CD4-positive, alpha-beta memory T cell (primary cell): ENCODE results near the gene LYSMD3. TPM values are rescaled to one million over a fixed set of nuclear protein-coding genes. Genes with fewer than 3 reads are reported as not detected.
A peak's percentile ranks its signal among the peaks of the same experiment; 100 is the strongest.

Experiments used
- CTCF ChIA-PET: fragments of 350-600 bp; sonication (Branson Sonifier 250); formaldehyde crosslinking; loops from one replicate; lab custom pipeline; 2021; ENCODE audit warnings: inconsistent platforms; ENCODE audit not compliant: partially characterized antibody; lab: Charles Lee
- POLR2A ChIA-PET: fragments of 350-600 bp; sonication (Branson Sonifier 250); formaldehyde crosslinking; loops from one replicate; lab custom pipeline; 2021; ENCODE audit not compliant: partially characterized antibody; lab: Charles Lee
- DNase-seq, 5 donors: peaks; one replicate each; pipeline versions ENCODE4 v3.0.0 to v3.0.0-alpha.2; 2020 to 2022; ENCODE audit warnings: mixed read lengths in 1 of 5
- H3K27ac ChIP-seq: one replicate; pipeline ENCODE4 v1.7.0; 2013; ENCODE audit warnings: low read depth, low read length
- H3K27me3 ChIP-seq: 2 replicates; pipeline ENCODE4 v1.7.0; 2013; ENCODE audit warnings: mild to moderate bottlenecking, low read length, moderate library complexity; ENCODE audit not compliant: insufficient read depth
- H3K36me3 ChIP-seq: 2 replicates; pipeline ENCODE4 v1.7.0; 2013; ENCODE audit warnings: mild to moderate bottlenecking, low read length, moderate library complexity; ENCODE audit not compliant: insufficient read depth
- H3K4me1 ChIP-seq: 2 replicates; pipeline ENCODE4 v1.7.0; 2013; ENCODE audit warnings: mild to moderate bottlenecking, low read length, moderate library complexity; ENCODE audit not compliant: insufficient read depth
- H3K4me3 ChIP-seq, 2 donors: one replicate each; pipeline ENCODE4 v1.7.0; 2013; ENCODE audit warnings: low read length in 2 of 2, mild to moderate bottlenecking in 1 of 2
- H3K9me3 ChIP-seq, 2 donors: one replicate each; pipeline ENCODE4 v1.7.0; 2013; ENCODE audit warnings: low read length in 2 of 2, control low read depth in 1 of 2; ENCODE audit not compliant: control insufficient read depth in 1 of 2
- H3K27ac Mint-ChIP-seq, 7 donors: one replicate each; pipeline ENCODE4 v1.8.0; 2020 to 2021; ENCODE audit warnings: mixed read lengths in 7 of 7, mild to moderate bottlenecking in 6 of 7, inconsistent platforms in 3 of 7, moderate library complexity in 3 of 7
- H3K27me3 Mint-ChIP-seq, 2 donors: one replicate each; pipeline ENCODE4 v1.8.0; 2020 to 2021; ENCODE audit warnings: mixed read lengths in 2 of 2
- H3K36me3 Mint-ChIP-seq, 2 donors: one replicate each; pipeline ENCODE4 v1.8.0; 2020 to 2021; ENCODE audit warnings: mixed read lengths in 2 of 2, inconsistent platforms in 1 of 2, mild to moderate bottlenecking in 1 of 2
- H3K4me1 Mint-ChIP-seq, 4 donors: one replicate each; pipeline ENCODE4 v1.8.0; 2020 to 2021; ENCODE audit warnings: mixed read lengths in 4 of 4, mild to moderate bottlenecking in 1 of 4
- H3K4me3 Mint-ChIP-seq, 8 donors: one replicate each; pipeline ENCODE4 v1.8.0; 2020 to 2021; ENCODE audit warnings: mixed read lengths in 8 of 8, mild to moderate bottlenecking in 7 of 8, moderate library complexity in 6 of 8, inconsistent platforms in 3 of 8
- H3K9me3 Mint-ChIP-seq, 8 donors: one replicate each; pipeline ENCODE4 v1.8.0; 2020 to 2021; ENCODE audit warnings: mixed read lengths in 8 of 8, mild to moderate bottlenecking in 5 of 8, inconsistent platforms in 3 of 8, moderate library complexity in 1 of 8
- intact Hi-C: fragments of 100-400 bp; cut with micrococcal nuclease; formaldehyde crosslinking; loops from one replicate; pipeline ENCODE4 v1.15.1; 2023
- polyA plus RNA-seq, 2 donors: library from polyadenylated mRNA; unstranded; fragments of 300-500 nt; fragmentation: Illumina TruSeq; gene quantifications; one replicate each; pipeline ENCODE4 v1.2.3, GENCODE V29; 2021
- total RNA-seq, 2 experiments: library from RNA; stranded (reverse); gene quantifications; one replicate each; pipeline ENCODE4 v1.2.3, GENCODE V29; 2021

Gene LYSMD3
- total and polyA plus RNA-seq, 4 experiments from 2014 or later = 11.7 to 30.9 (median 22.4) TPM

DNA sequence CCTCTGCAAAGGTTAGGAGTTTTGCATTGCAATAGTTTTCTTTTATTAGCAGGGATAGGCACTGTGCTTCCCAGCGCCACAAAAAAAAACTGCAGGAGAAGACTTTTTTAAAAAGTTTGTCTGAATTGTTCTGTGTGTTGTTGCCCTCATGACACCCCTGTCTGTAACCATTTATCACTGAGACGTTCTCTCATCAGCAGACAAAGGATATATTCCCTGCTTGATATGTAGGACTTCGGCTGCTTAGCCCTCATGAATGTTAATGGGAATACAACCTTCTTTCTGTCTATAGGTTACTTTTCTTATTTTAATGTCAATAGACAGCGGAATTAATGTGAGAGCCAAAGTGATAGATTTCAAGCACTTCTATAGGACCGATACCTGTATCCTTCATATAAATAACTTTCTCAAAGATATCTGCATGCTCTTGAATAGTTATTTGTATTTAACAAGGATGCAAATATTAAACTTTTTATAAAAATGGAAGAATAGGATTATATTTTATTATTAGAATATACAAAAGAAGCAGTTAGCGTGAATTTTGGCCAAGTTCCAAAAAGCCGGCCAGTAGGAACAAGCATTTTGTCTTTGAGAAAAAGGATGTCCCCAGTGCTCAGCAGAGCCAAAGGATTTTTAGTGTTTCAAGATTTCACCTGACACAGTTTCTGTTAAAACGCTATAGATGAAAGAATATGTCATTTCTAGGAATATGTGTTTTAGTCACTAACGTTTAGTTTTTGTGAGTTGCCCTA, 1.5 kb upstream of the LYSMD3 start:
- peaks cover 22 to 38% (median 29%) of the 10 kb centered on the region in 4 donors for H3K4me1 Mint-ChIP-seq
- peak overlapping the region in 4 of 8 donors; percentile 33 to 99 (median 99) for H3K4me3 Mint-ChIP-seq
- no peaks in the 10 kb centered on the region for H3K27me3 ChIP-seq
- H3K27me3 Mint-ChIP-seq = peaks cover 18% of the 10 kb centered on the region in 2 donors
- H3K27ac Mint-ChIP-seq = peak overlapping the region in 5 of 7 donors; percentile 17 to 99 (median 98)
- H3K27ac ChIP-seq = no peak overlapping the region
- no peak overlapping the region for H3K4me3 ChIP-seq
- intact Hi-C loops = loop anchor here (1.0 kb wide), 1 partner anchor 92 kb away; no protein-coding TSS in a partner anchor
- no peaks in the 10 kb centered on the region for H3K9me3 ChIP-seq
- ChIA-PET CTCF (interaction anchor here (0.6 to 3.8 kb wide), 20 partner anchors 10 to 1801 kb away, joined by 3 to 89 read pairs (median 4); partner anchors contain the start of genes CETN3, MBLAC2 and POLR3G), POLR2A (interaction anchor here (1.9 to 3.4 kb wide), 4 partner anchors 56 to 852 kb away, joined by 8 to 50 read pairs (median 26); partner anchors contain the start of genes ARRDC3, CETN3, MBLAC2 and POLR3G)
- peaks cover 4 to 15% of the 10 kb centered on the region in 2 donors for H3K36me3 Mint-ChIP-seq
- H3K36me3 ChIP-seq = no peaks in the 10 kb centered on the region
- H3K4me1 ChIP-seq = peaks cover 35% of the 10 kb centered on the region
- DNase-seq = no peak
- peaks cover 0 to 3% (median 0%) of the 10 kb centered on the region in 8 donors for H3K9me3 Mint-ChIP-seq

DNA sequence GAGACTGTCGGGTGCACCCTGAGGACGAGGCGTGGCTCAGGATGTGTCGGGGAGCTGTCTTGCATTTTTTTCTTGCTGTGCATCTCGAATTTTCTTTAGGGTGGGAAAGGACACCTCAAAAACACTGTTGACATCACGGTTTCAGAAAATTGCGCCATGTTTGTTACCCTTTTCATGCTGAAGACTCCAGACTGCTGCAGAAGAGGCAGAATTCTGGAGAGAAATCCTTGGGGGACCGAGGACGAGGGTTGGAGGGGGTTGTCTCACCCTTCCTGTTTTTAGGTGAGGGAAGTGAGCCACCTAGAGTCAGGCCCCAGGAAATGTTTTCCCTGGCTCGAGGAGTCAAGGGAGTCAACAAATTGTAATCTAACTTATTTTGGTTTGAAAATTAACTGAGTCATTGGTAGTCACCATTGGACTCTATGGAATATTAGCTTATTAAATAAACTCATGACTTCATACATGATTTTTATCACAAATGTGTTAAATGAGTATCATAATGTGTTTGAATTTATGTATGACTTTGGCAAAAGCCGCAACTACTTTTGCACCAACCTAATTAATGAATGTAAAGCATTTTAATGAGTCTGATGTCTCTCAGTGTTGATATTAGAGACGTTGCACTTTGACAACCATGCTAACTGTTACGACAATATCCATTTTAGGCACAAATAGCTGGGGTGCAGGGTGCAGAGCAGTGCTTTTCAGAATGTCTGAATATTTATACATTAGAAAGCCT, 724 bp upstream of the LYSMD3 start:
- no peaks in the 10 kb centered on the region for H3K9me3 ChIP-seq
- H3K4me1 Mint-ChIP-seq = peaks cover 23 to 39% (median 30%) of the 10 kb centered on the region in 4 donors
- H3K27me3 Mint-ChIP-seq = peaks cover 12 to 13% of the 10 kb centered on the region in 2 donors
- H3K4me1 ChIP-seq = peaks cover 35% of the 10 kb centered on the region
- peak overlapping the region; percentile 97 to 100 (median 99) for H3K4me3 Mint-ChIP-seq
- ChIA-PET CTCF (interaction anchor here (0.6 to 3.8 kb wide), 22 partner anchors 9 to 1805 kb away, joined by 3 to 89 read pairs (median 4); partner anchors contain the start of genes CETN3, MBLAC2 and POLR3G), POLR2A (interaction anchor here (1.9 to 3.4 kb wide), 4 partner anchors 55 to 853 kb away, joined by 8 to 50 read pairs (median 26); partner anchors contain the start of genes ARRDC3, CETN3, MBLAC2 and POLR3G)
- no peaks in the 10 kb centered on the region for H3K27me3 ChIP-seq
- peak in 2 of 5 donors; percentile 90 to 91 for DNase-seq
- peaks cover 0 to 3% (median 0%) of the 10 kb centered on the region in 8 donors for H3K9me3 Mint-ChIP-seq
- H3K36me3 ChIP-seq = no peaks in the 10 kb centered on the region
- H3K4me3 ChIP-seq = peak overlapping the region; percentile 4 to 93
- H3K27ac ChIP-seq = peak overlapping the region; percentile 98
- peak overlapping the region; percentile 97 to 100 (median 99) for H3K27ac Mint-ChIP-seq
- intact Hi-C loops = loop anchor here (1.0 kb wide), 3 partner anchors 56 to 121 kb away; partner anchors contain the start of genes CETN3, MBLAC2 and POLR3G
- peaks cover 5 to 16% of the 10 kb centered on the region in 2 donors for H3K36me3 Mint-ChIP-seq

- peak overlapping the region; percentile 93 to 100 (median 98) for H3K27ac Mint-ChIP-seq
- no peaks in the 10 kb centered on the region for H3K9me3 ChIP-seq
- peaks cover 0 to 3% (median 0%) of the 10 kb centered on the region in 8 donors for H3K9me3 Mint-ChIP-seq
- intact Hi-C loops = loop anchor here (1.0 kb wide), 2 partner anchors 54 to 119 kb away; partner anchors contain the start of genes CETN3, MBLAC2 and POLR3G
- peaks cover 6 to 9% of the 10 kb centered on the region in 2 donors for H3K27me3 Mint-ChIP-seq
- DNase-seq = peak in 4 of 5 donors; percentile 41 to 77 (median 56)
- H3K27me3 ChIP-seq = no peaks in the 10 kb centered on the region
- peak overlapping the region; percentile 98 for H3K27ac ChIP-seq
- H3K36me3 Mint-ChIP-seq = peaks cover 9 to 25% of the 10 kb centered on the region in 2 donors
- ChIA-PET POLR2A (interaction anchor here (1.0 to 3.4 kb wide), 5 partner anchors 54 to 855 kb away, joined by 4 to 50 read pairs (median 14); partner anchors contain the start of genes ARRDC3, CETN3, MBLAC2 and POLR3G), CTCF (interaction anchor here (3.7 to 3.8 kb wide), 3 partner anchors 55 to 118 kb away, joined by 24 to 89 read pairs (median 45); partner anchors contain the start of genes CETN3, MBLAC2 and POLR3G)
- H3K4me1 ChIP-seq = peaks cover 40% of the 10 kb centered on the region
- peaks cover 25 to 42% (median 34%) of the 10 kb centered on the region in 4 donors for H3K4me1 Mint-ChIP-seq
- H3K4me3 ChIP-seq = peak overlapping the region; percentile 83 to 93
- no peaks in the 10 kb centered on the region for H3K36me3 ChIP-seq
- H3K4me3 Mint-ChIP-seq = peak overlapping the region; percentile 97 to 100 (median 99)
Observed at GRCh38 chr5:90528601-90529193, 687 bp downstream of the LYSMD3 start.

- peaks cover 41 to 49% of the 10 kb centered on the region in 2 donors for H3K36me3 Mint-ChIP-seq
- intact Hi-C loops = no loop called here
- no peak for DNase-seq
- Histone ChIP-seq H3K36me3 (peaks cover 21% of the 10 kb centered on the region), H3K9me3 (no peaks in the 10 kb centered on the region), H3K4me3 (no peak overlapping the region), H3K27ac (no peak overlapping the region), H3K4me1 (peaks cover 2% of the 10 kb centered on the region), H3K27me3 (no peaks in the 10 kb centered on the region)
- H3K27ac Mint-ChIP-seq = peak overlapping the region in 3 of 7 donors; percentile 1 to 62 (median 8)
- H3K4me3 Mint-ChIP-seq = no peak overlapping the region
- peaks cover 8 to 20% (median 13%) of the 10 kb centered on the region in 4 donors for H3K4me1 Mint-ChIP-seq
- CTCF ChIA-PET = no interaction called here
- H3K27me3 Mint-ChIP-seq = no peaks in the 10 kb centered on the region
- no peaks in the 10 kb centered on the region for H3K9me3 Mint-ChIP-seq
- POLR2A ChIA-PET = no interaction called here
Observed at GRCh38 chr5:90519081-90519480, 10.3 kb downstream of the LYSMD3 start.

DNA sequence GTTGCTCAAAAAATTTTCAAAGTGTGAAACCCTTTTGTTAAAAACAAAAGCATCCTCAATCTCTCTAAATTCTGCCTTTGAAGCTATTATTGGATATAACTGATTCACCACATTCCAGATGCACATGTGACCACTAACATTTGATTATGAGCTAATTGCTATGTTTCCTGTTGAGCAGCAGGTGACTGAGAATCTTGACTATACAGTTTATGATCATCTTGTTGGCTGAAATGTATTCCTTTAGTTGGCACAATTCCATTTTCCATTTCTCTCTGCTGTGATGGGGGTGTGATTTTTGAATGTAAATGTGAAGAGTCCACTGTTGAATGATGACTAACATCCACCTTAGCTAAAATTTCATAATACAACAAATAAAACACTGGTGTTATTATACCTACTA, 10.7 kb downstream of the LYSMD3 start:
- Histone ChIP-seq H3K36me3 (peaks cover 21% of the 10 kb centered on the region), H3K27ac (no peak overlapping the region), H3K9me3 (no peaks in the 10 kb centered on the region), H3K4me1 (no peaks in the 10 kb centered on the region), H3K4me3 (no peak overlapping the region), H3K27me3 (no peaks in the 10 kb centered on the region)
- no peak for DNase-seq
- H3K9me3 Mint-ChIP-seq = no peaks in the 10 kb centered on the region
- peak overlapping the region in 1 of 7 donors; percentile 1 for H3K27ac Mint-ChIP-seq
- no peaks in the 10 kb centered on the region for H3K27me3 Mint-ChIP-seq
- intact Hi-C loops = no loop called here
- ChIA-PET POLR2A (no interaction called here), CTCF (no interaction called here)
- peaks cover 8 to 20% (median 13%) of the 10 kb centered on the region in 4 donors for H3K4me1 Mint-ChIP-seq
- no peak overlapping the region for H3K4me3 Mint-ChIP-seq
- peaks cover 41 to 45% of the 10 kb centered on the region in 2 donors for H3K36me3 Mint-ChIP-seq

DNA sequence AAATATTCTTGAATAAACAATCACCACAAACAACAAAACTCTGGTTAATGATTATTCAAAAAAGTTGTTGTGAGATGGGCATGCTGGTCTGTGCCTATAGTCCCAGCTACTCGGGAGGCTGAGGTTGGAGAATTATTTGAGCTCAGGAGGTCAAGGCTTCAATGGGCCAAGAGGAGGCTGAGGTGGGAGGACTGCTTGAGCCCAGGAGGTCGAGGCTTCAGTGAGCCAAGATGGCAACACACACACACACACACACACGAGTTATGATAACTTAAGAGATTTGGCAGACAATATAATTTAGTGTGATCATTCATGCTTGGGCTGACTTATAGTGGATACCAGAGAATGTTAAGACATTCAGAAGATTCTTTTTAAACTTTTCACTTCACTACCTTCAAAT, 14.9 kb downstream of the LYSMD3 start:
- Mint-ChIP-seq H3K4me1 (peaks cover 0 to 8% (median 5%) of the 10 kb centered on the region in 4 donors), H3K4me3 (no peak overlapping the region), H3K9me3 (no peaks in the 10 kb centered on the region), H3K36me3 (peaks cover 13 to 15% of the 10 kb centered on the region in 2 donors), H3K27me3 (no peaks in the 10 kb centered on the region), H3K27ac (no peak overlapping the region)
- CTCF ChIA-PET = no interaction called here
- H3K27ac ChIP-seq = no peak overlapping the region
- H3K4me3 ChIP-seq = no peak overlapping the region
- POLR2A ChIA-PET = no interaction called here
- no peaks in the 10 kb centered on the region for H3K9me3 ChIP-seq
- H3K27me3 ChIP-seq = no peaks in the 10 kb centered on the region
- no peak for DNase-seq
- intact Hi-C loops = no loop called here
- no peaks in the 10 kb centered on the region for H3K4me1 ChIP-seq
- peaks cover 9% of the 10 kb centered on the region for H3K36me3 ChIP-seq
